NCI-H446 (cell line): ENCODE data around the gene C1orf167.
A peak's percentile ranks its signal among the peaks of the same experiment; 100 is the strongest.

Experiments used
- DNase-seq, 2 experiments: peaks; one replicate each; lab custom pipeline; 2025; lab: John Stamatoyannopoulos, UW

C1orf167 gene

DNA sequence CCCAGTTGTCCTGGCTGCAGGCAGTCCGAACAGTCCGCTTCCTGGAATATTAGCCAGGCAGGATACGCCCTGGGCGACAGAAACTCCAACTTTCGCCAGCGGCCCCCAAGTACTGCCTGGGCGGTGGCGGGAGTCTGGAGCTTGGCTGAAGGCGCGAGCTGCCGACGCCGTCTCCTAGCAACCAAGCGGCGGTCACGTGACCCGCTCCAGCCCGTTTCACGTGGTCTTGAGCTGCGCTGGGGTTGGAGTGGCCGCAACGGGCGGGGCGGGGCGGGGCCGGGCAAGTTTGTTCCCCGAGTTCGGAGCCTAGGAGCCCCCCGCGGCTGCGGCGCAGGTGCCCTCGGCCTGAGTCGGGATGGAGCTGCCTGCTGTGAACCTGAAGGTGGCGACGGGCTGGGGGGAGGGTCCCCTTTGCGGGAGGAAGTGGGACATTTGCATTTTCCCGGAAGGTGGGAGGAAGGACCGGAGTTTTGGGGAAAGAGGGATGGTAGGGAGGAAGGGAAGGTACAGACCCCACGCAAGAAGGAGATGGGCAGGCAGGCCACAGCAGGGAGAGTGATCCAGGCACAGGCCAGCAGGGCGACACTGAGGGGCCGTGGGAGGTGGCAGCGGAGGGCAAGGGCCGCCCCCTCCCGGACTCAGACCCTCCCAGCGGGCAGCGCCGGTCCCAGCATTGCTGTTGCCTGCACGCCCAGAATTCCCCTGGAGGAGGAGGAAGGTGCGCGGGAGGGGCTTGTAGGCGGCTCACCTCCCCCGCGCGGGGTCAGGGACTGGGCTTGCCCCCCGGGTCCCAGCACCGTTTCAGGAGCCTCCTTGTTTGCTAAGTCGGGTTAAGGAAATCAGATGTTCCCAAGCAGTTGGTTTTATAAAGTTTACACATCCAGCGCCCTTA, 25.9 kb upstream of the C1orf167 start, which contains the start of gene AGTRAP:
TSS of gene AGTRAP (plus strand) at position 283 of the 892 bp plus-strand sequence. CDS start at position 356, 73 bp downstream.
- DNase-seq, result peak; percentile 45 to 93

- no peak for DNase-seq
These were observed 25.0 kb upstream of the C1orf167 start for GRCh38 chr1:11736746-11737639.

DNA sequence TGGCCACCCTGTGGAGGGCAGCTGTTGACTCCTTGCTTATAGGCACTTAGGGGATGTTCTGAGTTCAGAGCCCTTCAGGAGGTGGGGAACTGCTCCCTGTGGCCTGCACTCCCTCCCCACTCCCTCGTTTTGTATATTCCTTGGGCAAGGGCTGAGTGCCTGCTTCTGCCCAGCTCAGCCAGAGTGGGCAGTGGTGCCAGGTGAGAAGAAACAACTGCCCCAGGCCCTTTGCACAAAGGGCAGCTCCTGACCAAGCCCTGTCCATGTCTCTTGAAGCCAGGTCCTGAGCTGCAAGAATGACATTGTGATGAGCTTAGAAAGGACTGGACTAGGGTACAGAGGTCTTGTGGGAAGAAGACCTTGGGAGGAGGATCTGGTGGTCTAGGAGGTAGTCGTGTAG, 23.9 kb upstream of the C1orf167 start:
- DNase-seq, result no peak

GRCh38 chr1:11738783-11739182, 23.2 kb upstream of the C1orf167 start:
- DNase-seq, result no peak

GRCh38 chr1:11740258-11741192, 21.5 kb upstream of the C1orf167 start:
- DNase-seq, result no peak

- DNase-seq, result no peak
These were observed 20.5 kb upstream of the C1orf167 start for GRCh38 chr1:11741482-11741881.

GRCh38 chr1:11741919-11742558, 20.0 kb upstream of the C1orf167 start:
- DNase-seq, result no peak

- DNase-seq, result no peak
These were observed 17.7 kb upstream of the C1orf167 start for GRCh38 chr1:11744287-11744686.

DNA sequence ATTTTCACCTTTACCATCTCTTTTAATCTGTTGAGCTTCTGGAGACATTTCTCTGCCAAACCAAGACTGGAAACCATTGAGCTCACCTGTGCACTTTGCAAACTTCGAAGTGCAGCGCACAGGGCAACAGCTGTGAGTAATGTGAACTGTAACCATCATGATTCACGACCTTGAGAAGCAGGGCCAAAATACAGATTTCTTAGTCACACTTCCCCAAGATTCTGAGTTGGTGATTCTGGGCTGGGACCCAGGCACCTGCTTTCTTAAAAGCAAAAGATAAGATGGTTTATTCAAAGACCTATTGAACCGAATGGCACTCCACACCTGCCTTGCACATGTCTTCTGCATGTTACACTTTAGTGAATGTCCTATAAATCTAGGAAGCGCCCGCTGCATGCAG, 15.9 kb upstream of the C1orf167 start:
- no peak for DNase-seq

- no peak for DNase-seq
These were observed 15.1 kb upstream of the C1orf167 start for GRCh38 chr1:11746795-11747487.

DNA sequence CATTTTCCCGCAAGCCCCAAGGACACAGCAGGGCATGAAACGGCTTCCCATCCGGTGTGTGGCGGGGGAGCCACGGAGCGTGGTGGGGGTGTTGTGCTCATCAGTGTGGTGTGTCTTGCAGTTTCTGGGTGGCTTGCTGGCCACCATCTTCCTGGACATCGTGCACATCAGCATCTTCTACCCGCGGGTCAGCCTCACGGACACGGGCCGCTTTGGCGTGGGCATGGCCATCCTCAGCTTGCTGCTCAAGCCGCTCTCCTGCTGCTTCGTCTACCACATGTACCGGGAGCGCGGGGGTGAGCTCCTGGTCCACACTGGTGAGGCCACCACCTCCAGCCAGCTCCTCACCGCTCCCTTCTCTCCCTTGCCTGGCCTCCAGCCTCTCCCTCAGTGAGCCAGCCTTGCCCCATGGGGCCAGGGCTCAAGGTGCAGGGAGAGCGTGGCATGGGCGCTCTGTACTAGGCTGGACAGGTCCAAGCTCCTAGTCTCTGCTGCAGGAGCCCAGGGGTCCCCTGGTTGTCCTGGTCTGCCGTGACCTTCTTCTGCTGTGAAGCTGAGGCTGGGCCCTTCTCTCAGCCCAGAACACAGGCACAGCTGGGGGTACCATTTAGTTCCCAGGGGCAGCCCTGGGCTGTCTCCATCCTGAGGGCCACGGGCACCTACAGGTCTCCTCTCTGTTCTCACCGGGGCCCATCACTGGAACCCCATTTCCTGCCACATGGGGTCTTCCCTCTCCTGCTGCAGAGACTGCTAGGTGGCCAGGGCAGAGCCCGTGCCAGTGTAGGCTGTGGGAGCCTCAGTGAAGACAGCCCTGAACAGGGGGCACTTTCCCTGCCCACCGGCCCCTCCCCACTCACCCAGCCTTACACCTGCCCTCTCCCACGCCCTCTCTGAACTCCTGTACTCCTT, 13.4 kb upstream of the C1orf167 start:
- no peak for DNase-seq

GRCh38 chr1:11749203-11749689, 12.7 kb upstream of the C1orf167 start:
- no peak for DNase-seq

GRCh38 chr1:11749996-11750395, 12.0 kb upstream of the C1orf167 start:
- no peak for DNase-seq

DNA sequence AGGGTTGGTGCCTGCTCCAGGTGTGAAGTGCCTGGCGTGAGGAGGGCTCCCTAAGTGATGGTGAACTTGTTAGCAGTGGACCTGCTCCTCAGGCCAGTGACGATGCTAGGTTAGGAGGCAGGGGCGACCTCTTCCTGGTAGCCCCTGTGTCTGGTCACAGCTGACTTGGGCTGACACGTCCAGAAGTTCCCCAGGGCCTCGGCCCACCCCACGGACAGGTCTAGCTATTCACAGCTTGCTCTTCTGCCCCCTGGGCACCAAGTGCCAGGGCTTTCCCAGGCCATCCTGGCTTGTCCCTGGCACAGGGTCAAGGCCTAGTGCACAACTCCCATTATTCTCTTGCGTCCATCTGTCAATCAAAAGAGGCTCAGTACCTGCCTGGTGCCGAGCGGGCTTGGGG, 10.9 kb upstream of the C1orf167 start:
- no peak for DNase-seq

DNA sequence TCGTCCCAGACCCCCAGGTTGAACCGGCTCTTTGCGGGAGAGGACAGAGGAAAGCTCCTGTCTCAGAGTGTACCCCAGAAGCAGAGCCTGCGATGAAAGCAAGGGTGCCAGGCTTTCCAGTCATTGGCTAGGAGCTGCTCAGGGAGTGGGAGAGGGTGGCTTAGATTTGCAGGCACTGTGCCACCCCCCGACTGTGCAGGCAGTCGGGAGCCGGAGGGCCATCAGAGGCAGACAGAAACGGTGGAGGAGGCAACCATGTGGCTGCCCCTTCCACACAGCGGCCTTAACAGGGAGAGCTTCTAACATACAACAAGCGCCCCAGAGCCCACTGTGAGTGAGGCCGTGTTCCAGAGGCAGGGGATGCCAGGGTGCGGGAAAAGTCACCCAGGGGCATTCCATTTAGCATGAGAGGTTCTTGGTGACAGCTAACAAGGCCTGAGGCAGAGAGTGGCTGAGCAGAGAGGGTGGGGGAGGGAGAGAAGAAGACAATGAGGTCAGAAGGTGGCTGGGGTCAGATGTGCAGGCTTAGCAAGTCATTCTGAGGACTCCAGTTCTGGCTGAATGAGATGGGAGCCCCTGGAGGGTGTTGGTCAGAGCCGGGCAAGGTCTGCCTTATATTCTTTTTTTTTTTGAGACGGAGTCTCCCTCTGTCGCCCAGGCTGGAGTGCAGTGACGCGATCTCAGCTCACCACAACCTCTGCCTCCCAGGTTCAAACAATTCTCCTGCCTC, 9.5 kb upstream of the C1orf167 start:
- DNase-seq, result no peak

- DNase-seq, result no peak
These were observed 8.3 kb upstream of the C1orf167 start for GRCh38 chr1:11753555-11754208.

GRCh38 chr1:11757047-11757446, 4.9 kb upstream of the C1orf167 start:
- DNase-seq, result no peak

- DNase-seq, result no peak
These were observed 2.2 kb upstream of the C1orf167 start for GRCh38 chr1:11759791-11760190.
